Measurements from ENCODE around the gene CSMD2. TPM values are rescaled to one million over a fixed set of nuclear protein-coding genes. Genes with fewer than 3 reads are reported as not detected.

Gene CSMD2
- total and polyA plus RNA-seq, 7 experiments from 2014 or later = 0.02 TPM; not detected in 6

- ATAC-seq (no peak), DNase-seq (no peak)
- H3K27ac Mint-ChIP-seq = no peak overlapping the region
- intact Hi-C loops (cut with micrococcal nuclease) = no loop called here
- ChIA-PET POLR2A (no interaction called here), CTCF (interaction anchor here (0.6 kb wide), 1 partner anchor 29 kb away, joined by 3 read pairs; no protein-coding TSS in a partner anchor)
- H3K27ac ChIP-seq (ENCODE audit: low read depth, low read length) = no peak overlapping the region
- H3K4me1 ChIP-seq (ENCODE audit: control insufficient read depth in 2 of 2, insufficient read depth in 2 of 2, low read length in 2 of 2) = no peaks in the 10 kb centered on the region
- no peaks in the 10 kb centered on the region for H3K27me3 ChIP-seq (ENCODE audit: control insufficient read depth in 2 of 2, insufficient read depth in 2 of 2, low read length in 2 of 2)
- peaks cover 0 to 3% (median 0%) of the 10 kb centered on the region in 5 donors for H3K36me3 Mint-ChIP-seq
- H3K4me1 Mint-ChIP-seq = peaks cover 0 to 1% (median 0%) of the 10 kb centered on the region in 7 donors
- no peak overlapping the region for H3K4me3 Mint-ChIP-seq
- no peaks in the 10 kb centered on the region for H3K9me3 ChIP-seq (ENCODE audit: control insufficient read depth in 2 of 3, low read length in 3 of 3)
- no peaks in the 10 kb centered on the region for H3K36me3 ChIP-seq (ENCODE audit: control insufficient read depth in 2 of 3, insufficient read depth in 3 of 3, low read length in 3 of 3)
- peaks cover 0 to 4% (median 0%) of the 10 kb centered on the region in 11 donors for H3K9me3 Mint-ChIP-seq
- no peak overlapping the region for H3K4me3 ChIP-seq (ENCODE audit: low read length)
- peaks cover 6 to 22% (median 10%) of the 10 kb centered on the region in 5 donors for H3K27me3 Mint-ChIP-seq
Measured at GRCh38 chr1:33721301-33721815, 443.7 kb downstream of the CSMD2 start.

- POLR2A ChIA-PET = no interaction called here
- H3K27me3 Mint-ChIP-seq = peaks cover 6 to 29% (median 10%) of the 10 kb centered on the region in 5 donors
- no peak for ATAC-seq
- H3K4me1 Mint-ChIP-seq = peaks cover 0 to 1% (median 0%) of the 10 kb centered on the region in 7 donors
- no peak overlapping the region for H3K27ac Mint-ChIP-seq
- H3K4me3 Mint-ChIP-seq = no peak overlapping the region
- Histone ChIP-seq H3K9me3 (ENCODE audit: control insufficient read depth in 2 of 3, low read length in 3 of 3) (no peaks in the 10 kb centered on the region), H3K4me3 (ENCODE audit: low read length) (no peak overlapping the region), H3K27ac (ENCODE audit: low read depth, low read length) (no peak overlapping the region), H3K27me3 (ENCODE audit: control insufficient read depth in 2 of 2, insufficient read depth in 2 of 2, low read length in 2 of 2) (no peaks in the 10 kb centered on the region), H3K4me1 (ENCODE audit: control insufficient read depth in 2 of 2, insufficient read depth in 2 of 2, low read length in 2 of 2) (no peaks in the 10 kb centered on the region), H3K36me3 (ENCODE audit: control insufficient read depth in 2 of 3, insufficient read depth in 3 of 3, low read length in 3 of 3) (no peaks in the 10 kb centered on the region)
- peaks cover 0 to 3% (median 0%) of the 10 kb centered on the region in 5 donors for H3K36me3 Mint-ChIP-seq
- intact Hi-C loops (cut with micrococcal nuclease) = no loop called here
- CTCF ChIA-PET = no interaction called here
- DNase-seq = no peak
- peaks cover 0 to 4% (median 0%) of the 10 kb centered on the region in 11 donors for H3K9me3 Mint-ChIP-seq
Measured at GRCh38 chr1:33719771-33720670, 445.0 kb downstream of the CSMD2 start.

- H3K27me3 Mint-ChIP-seq = peaks cover 6 to 34% (median 10%) of the 10 kb centered on the region in 5 donors
- DNase-seq (no peak), ATAC-seq (no peak)
- H3K4me3 Mint-ChIP-seq = no peak overlapping the region
- H3K36me3 Mint-ChIP-seq = peaks cover 0 to 3% (median 0%) of the 10 kb centered on the region in 5 donors
- no peaks in the 10 kb centered on the region for H3K9me3 ChIP-seq (ENCODE audit: control insufficient read depth in 2 of 3, low read length in 3 of 3)
- H3K4me1 Mint-ChIP-seq = peaks cover 0 to 1% (median 0%) of the 10 kb centered on the region in 7 donors
- no peak overlapping the region for H3K4me3 ChIP-seq (ENCODE audit: low read length)
- ChIA-PET CTCF (no interaction called here), POLR2A (no interaction called here)
- H3K9me3 Mint-ChIP-seq = peaks cover 0 to 4% (median 0%) of the 10 kb centered on the region in 11 donors
- intact Hi-C loops (cut with micrococcal nuclease) = no loop called here
- no peaks in the 10 kb centered on the region for H3K36me3 ChIP-seq (ENCODE audit: control insufficient read depth in 2 of 3, insufficient read depth in 3 of 3, low read length in 3 of 3)
- no peak overlapping the region for H3K27ac Mint-ChIP-seq
- no peaks in the 10 kb centered on the region for H3K27me3 ChIP-seq (ENCODE audit: control insufficient read depth in 2 of 2, insufficient read depth in 2 of 2, low read length in 2 of 2)
- no peak overlapping the region for H3K27ac ChIP-seq (ENCODE audit: low read depth, low read length)
- no peaks in the 10 kb centered on the region for H3K4me1 ChIP-seq (ENCODE audit: control insufficient read depth in 2 of 2, insufficient read depth in 2 of 2, low read length in 2 of 2)
Measured at GRCh38 chr1:33719326-33719725, 445.7 kb downstream of the CSMD2 start.

GRCh38 chr1:33718186-33718585 lies 446.8 kb downstream of the CSMD2 start:
- ChIA-PET CTCF (no interaction called here), POLR2A (no interaction called here)
- Histone ChIP-seq H3K27ac (ENCODE audit: low read depth, low read length) (no peak overlapping the region), H3K27me3 (ENCODE audit: control insufficient read depth in 2 of 2, insufficient read depth in 2 of 2, low read length in 2 of 2) (no peaks in the 10 kb centered on the region), H3K4me1 (ENCODE audit: control insufficient read depth in 2 of 2, insufficient read depth in 2 of 2, low read length in 2 of 2) (no peaks in the 10 kb centered on the region), H3K36me3 (ENCODE audit: control insufficient read depth in 2 of 3, insufficient read depth in 3 of 3, low read length in 3 of 3) (no peaks in the 10 kb centered on the region), H3K4me3 (ENCODE audit: low read length) (no peak overlapping the region), H3K9me3 (ENCODE audit: control insufficient read depth in 2 of 3, low read length in 3 of 3) (no peaks in the 10 kb centered on the region)
- Mint-ChIP-seq H3K4me3 (no peak overlapping the region), H3K27me3 (peaks cover 6 to 36% (median 10%) of the 10 kb centered on the region in 5 donors), H3K36me3 (no peaks in the 10 kb centered on the region), H3K9me3 (no peaks in the 10 kb centered on the region), H3K27ac (no peak overlapping the region), H3K4me1 (peaks cover 0 to 1% (median 0%) of the 10 kb centered on the region in 7 donors)
- ATAC-seq = no peak
- intact Hi-C loops (cut with micrococcal nuclease) = no loop called here
- no peak for DNase-seq

DNA sequence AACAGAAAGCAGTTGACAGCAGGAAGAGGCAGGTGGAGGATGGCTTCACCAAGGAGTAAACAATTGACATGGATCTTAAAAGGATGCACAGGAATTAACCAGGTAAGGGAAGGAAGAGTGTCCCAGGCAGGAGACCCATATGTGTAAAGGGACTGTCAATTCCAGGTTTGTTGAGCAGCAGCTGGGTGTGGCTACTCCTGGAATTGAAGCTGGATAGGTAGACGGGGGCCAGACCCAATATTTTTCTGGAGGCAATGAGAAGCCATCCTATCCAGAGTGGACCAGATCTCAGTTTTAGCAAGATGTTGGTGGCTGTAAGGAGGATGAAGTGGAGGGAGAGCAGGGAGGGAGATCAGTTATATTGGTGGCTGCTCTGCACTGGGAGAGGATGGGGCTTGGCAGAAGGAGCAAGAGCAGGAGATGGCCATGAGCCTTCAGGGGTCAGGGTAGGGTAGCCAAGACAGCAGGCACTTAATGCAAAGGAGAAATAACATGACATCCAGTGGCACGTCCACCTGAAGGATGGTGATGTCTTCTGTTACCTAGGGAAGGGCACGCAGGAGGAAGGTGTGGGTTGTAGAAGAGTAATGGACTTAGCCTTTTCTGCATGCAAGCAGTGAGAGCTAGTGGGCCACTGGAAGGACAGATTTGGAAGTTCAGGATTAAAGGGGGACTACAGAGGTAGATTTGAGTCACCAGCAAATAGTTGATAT lies 447.9 kb downstream of the CSMD2 start:
- no peaks in the 10 kb centered on the region for H3K36me3 ChIP-seq (ENCODE audit: control insufficient read depth in 2 of 3, insufficient read depth in 3 of 3, low read length in 3 of 3)
- H3K4me1 ChIP-seq (ENCODE audit: control insufficient read depth in 2 of 2, insufficient read depth in 2 of 2, low read length in 2 of 2) = no peaks in the 10 kb centered on the region
- Mint-ChIP-seq H3K4me1 (peaks cover 0 to 1% (median 0%) of the 10 kb centered on the region in 7 donors), H3K4me3 (no peak overlapping the region), H3K27ac (no peak overlapping the region), H3K9me3 (no peaks in the 10 kb centered on the region), H3K27me3 (peaks cover 0 to 36% (median 9%) of the 10 kb centered on the region in 5 donors), H3K36me3 (no peaks in the 10 kb centered on the region)
- no peak for ATAC-seq
- no peaks in the 10 kb centered on the region for H3K9me3 ChIP-seq (ENCODE audit: control insufficient read depth in 2 of 3, low read length in 3 of 3)
- intact Hi-C loops (cut with micrococcal nuclease) = no loop called here
- H3K27ac ChIP-seq (ENCODE audit: low read depth, low read length) = no peak overlapping the region
- no peak for DNase-seq
- H3K27me3 ChIP-seq (ENCODE audit: control insufficient read depth in 2 of 2, insufficient read depth in 2 of 2, low read length in 2 of 2) = no peaks in the 10 kb centered on the region
- POLR2A ChIA-PET = no interaction called here
- no peak overlapping the region for H3K4me3 ChIP-seq (ENCODE audit: low read length)
- CTCF ChIA-PET = no interaction called here

- Mint-ChIP-seq H3K4me3 (no peak overlapping the region), H3K9me3 (no peaks in the 10 kb centered on the region), H3K27ac (no peak overlapping the region), H3K36me3 (no peaks in the 10 kb centered on the region), H3K4me1 (peaks cover 0 to 1% (median 0%) of the 10 kb centered on the region in 7 donors), H3K27me3 (peaks cover 3 to 37% (median 9%) of the 10 kb centered on the region in 5 donors)
- Histone ChIP-seq H3K4me1 (ENCODE audit: control insufficient read depth in 2 of 2, insufficient read depth in 2 of 2, low read length in 2 of 2) (no peaks in the 10 kb centered on the region), H3K27me3 (ENCODE audit: control insufficient read depth in 2 of 2, insufficient read depth in 2 of 2, low read length in 2 of 2) (no peaks in the 10 kb centered on the region), H3K4me3 (ENCODE audit: low read length) (no peak overlapping the region), H3K27ac (ENCODE audit: low read depth, low read length) (no peak overlapping the region), H3K9me3 (ENCODE audit: control insufficient read depth in 2 of 3, low read length in 3 of 3) (no peaks in the 10 kb centered on the region), H3K36me3 (ENCODE audit: control insufficient read depth in 2 of 3, insufficient read depth in 3 of 3, low read length in 3 of 3) (no peaks in the 10 kb centered on the region)
- ChIA-PET POLR2A (no interaction called here), CTCF (no interaction called here)
- no peak for ATAC-seq
- no peak for DNase-seq
- intact Hi-C loops (cut with micrococcal nuclease) = no loop called here
Measured at GRCh38 chr1:33715195-33715811, 449.7 kb downstream of the CSMD2 start.
